Liver (tissue), 3 donors: Measurements from ENCODE around the gene ARL4A.

Experiments used
- RAD21 ChIP-seq, 2 donors: IDR thresholded peaks; 2 replicates each; pipeline ENCODE4 v1.6.1; 2016; ENCODE audit warnings: antibody characterized with exemption in 2 of 2, mild to moderate bottlenecking in 2 of 2
- YY1 ChIP-seq: IDR thresholded peaks from 2 replicates; pipeline ENCODE4 v1.6.1; 2016; ENCODE audit warnings: antibody characterized with exemption, mild to moderate bottlenecking
- TF ChIP-seq, protein P1 (sequence below): fragments of 150-350 bp; IDR thresholded peaks from 2 replicates; pipeline ENCODE4 v1.5.1; 2017; ENCODE audit warnings: improper control_type of control experiment, low read depth, low read length; ENCODE audit not compliant: missing input control
- donor health status: healthy.
- donor health status: healthy.

DNA sequence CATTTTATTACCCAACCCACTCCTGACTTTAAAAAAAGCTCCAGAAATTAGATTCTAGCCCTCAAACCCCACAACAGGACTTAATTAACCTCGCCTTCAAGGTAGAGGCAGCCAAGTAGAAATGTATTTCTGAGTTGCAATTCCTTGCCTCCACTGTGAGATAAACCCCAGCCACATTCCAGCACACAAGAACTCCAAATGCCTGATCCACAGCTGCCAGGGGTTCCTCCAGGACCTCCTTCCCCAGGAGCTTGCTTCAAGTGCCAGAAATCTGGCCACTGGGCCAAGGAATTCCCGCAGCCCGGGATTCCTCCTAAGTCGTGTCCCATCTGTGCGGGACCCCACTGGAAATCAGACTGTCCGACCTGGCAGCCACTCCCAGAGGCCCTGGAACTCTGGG lies 25.9 kb upstream of the ARL4A start:
- TF ChIP-seq, protein P1, sequence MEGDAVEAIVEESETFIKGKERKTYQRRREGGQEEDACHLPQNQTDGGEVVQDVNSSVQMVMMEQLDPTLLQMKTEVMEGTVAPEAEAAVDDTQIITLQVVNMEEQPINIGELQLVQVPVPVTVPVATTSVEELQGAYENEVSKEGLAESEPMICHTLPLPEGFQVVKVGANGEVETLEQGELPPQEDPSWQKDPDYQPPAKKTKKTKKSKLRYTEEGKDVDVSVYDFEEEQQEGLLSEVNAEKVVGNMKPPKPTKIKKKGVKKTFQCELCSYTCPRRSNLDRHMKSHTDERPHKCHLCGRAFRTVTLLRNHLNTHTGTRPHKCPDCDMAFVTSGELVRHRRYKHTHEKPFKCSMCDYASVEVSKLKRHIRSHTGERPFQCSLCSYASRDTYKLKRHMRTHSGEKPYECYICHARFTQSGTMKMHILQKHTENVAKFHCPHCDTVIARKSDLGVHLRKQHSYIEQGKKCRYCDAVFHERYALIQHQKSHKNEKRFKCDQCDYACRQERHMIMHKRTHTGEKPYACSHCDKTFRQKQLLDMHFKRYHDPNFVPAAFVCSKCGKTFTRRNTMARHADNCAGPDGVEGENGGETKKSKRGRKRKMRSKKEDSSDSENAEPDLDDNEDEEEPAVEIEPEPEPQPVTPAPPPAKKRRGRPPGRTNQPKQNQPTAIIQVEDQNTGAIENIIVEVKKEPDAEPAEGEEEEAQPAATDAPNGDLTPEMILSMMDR = no peak
- TF ChIP-seq YY1 (no peak), RAD21 (IDR thresholded peaks at IDR 0.05) (no peak)
